ENCODE results near the gene MAGOHB. TPM values are rescaled to one million over a fixed set of nuclear protein-coding genes. Genes with fewer than 3 reads are reported as not detected.

Gene MAGOHB
- total RNA-seq, 1 donor from 2014 or later: 28.8 TPM

DNA sequence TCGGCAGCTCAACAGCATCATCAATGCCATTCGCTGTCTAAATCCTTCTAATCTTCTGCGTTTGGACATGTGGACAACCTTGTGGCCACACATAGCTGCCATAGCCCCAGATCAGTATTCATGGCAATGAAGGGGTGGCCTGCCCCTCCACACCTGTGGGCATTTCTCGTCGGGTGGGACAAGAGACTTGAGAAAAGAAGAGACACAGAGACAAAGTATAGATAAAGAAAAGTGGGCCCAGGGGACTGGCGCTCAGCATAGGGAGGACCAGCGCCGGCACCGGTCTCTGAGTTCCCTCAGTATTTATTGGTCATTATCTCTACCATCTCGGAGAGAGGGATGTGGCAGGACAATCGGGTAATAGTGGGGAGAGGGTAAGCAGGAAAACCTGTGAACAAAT is 42.3 kb downstream of the MAGOHB start:
- no peak overlapping the region for H3K27ac Mint-ChIP-seq

GRCh38 chr12:10567813-10568212 is 45.6 kb downstream of the MAGOHB start:
- TF ChIP-seq CTCF (IDR thresholded peaks at IDR 0.05): no peak
- Mint-ChIP-seq H3K36me3 (ENCODE audit: low read depth) (no peaks in the 10 kb centered on the region), H3K27ac (no peak overlapping the region), H3K4me3 (no peak overlapping the region), H3K27me3 (peaks cover 9% of the 10 kb centered on the region), H3K4me1 (no peaks in the 10 kb centered on the region), H3K9me3 (no peaks in the 10 kb centered on the region)
- intact Hi-C loops (cut with micrococcal nuclease): no loop called here
- no peak for ATAC-seq (ENCODE audit: low read depth)
- CTCF ChIA-PET: no interaction called here
- DNase-seq: no peak
- POLR2A ChIA-PET: no interaction called here

More for the DNA sequence above, 42.3 kb downstream of the MAGOHB start:
- ChIA-PET POLR2A (no interaction called here), CTCF (no interaction called here)
- intact Hi-C loops (cut with micrococcal nuclease): no loop called here
- no peak for ATAC-seq (ENCODE audit: low read depth)
- Mint-ChIP-seq H3K4me3 (no peak overlapping the region), H3K9me3 (no peaks in the 10 kb centered on the region), H3K27me3 (peaks cover 9% of the 10 kb centered on the region), H3K36me3 (ENCODE audit: low read depth) (no peaks in the 10 kb centered on the region), H3K4me1 (no peaks in the 10 kb centered on the region)
- no peak for DNase-seq
- no peak for TF ChIP-seq CTCF (IDR thresholded peaks at IDR 0.05)

- no peak for TF ChIP-seq CTCF (IDR thresholded peaks at IDR 0.05)
- CTCF ChIA-PET: interaction anchor here (2.2 to 4.4 kb wide), 3 partner anchors 232 to 328 kb away, joined by 6 to 58 read pairs (median 37); no protein-coding TSS in a partner anchor
- DNase-seq (no peak), ATAC-seq (ENCODE audit: low read depth) (no peak)
- Mint-ChIP-seq H3K27me3 (peaks cover 7% of the 10 kb centered on the region), H3K4me3 (no peak overlapping the region), H3K36me3 (ENCODE audit: low read depth) (no peaks in the 10 kb centered on the region), H3K4me1 (no peaks in the 10 kb centered on the region), H3K27ac (no peak overlapping the region), H3K9me3 (no peaks in the 10 kb centered on the region)
- POLR2A ChIA-PET: no interaction called here
- intact Hi-C loops (cut with micrococcal nuclease): loop anchor here (2.0 to 5.0 kb wide), 3 partner anchors 187 to 923 kb away; no protein-coding TSS in a partner anchor
Observed at GRCh38 chr12:10563966-10564365, 49.4 kb downstream of the MAGOHB start.

DNA sequence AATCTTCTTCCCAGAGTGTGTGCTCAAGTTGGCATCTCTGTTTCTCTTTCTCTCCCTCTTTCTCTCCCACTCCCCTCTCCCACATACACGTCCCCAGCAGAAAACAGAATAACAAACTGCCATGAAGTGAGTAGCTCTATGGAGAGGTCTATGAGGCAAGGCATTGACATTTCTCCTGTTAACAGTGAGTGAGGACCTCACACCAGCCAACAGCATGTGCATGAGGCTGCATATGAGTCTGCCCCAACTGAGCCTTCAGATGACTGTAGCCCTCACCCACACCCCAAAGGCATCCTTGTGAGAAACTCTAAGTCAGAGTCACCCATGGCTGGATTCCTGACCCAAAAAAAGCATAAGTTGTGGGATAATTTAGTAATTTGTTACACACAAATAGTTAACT is 50.4 kb downstream of the MAGOHB start:
- ChIA-PET CTCF (interaction anchor here (2.2 to 4.4 kb wide), 3 partner anchors 232 to 327 kb away, joined by 6 to 58 read pairs (median 37); no protein-coding TSS in a partner anchor), POLR2A (no interaction called here)
- no peak for DNase-seq
- Mint-ChIP-seq H3K4me1 (no peaks in the 10 kb centered on the region), H3K4me3 (no peak overlapping the region), H3K36me3 (ENCODE audit: low read depth) (no peaks in the 10 kb centered on the region), H3K27ac (no peak overlapping the region), H3K9me3 (no peaks in the 10 kb centered on the region), H3K27me3 (peaks cover 10% of the 10 kb centered on the region)
- ATAC-seq (ENCODE audit: low read depth): no peak
- intact Hi-C loops (cut with micrococcal nuclease): loop anchor here (2.0 to 5.0 kb wide), 3 partner anchors 188 to 924 kb away; no protein-coding TSS in a partner anchor
- no peak for TF ChIP-seq CTCF (IDR thresholded peaks at IDR 0.05)

DNA sequence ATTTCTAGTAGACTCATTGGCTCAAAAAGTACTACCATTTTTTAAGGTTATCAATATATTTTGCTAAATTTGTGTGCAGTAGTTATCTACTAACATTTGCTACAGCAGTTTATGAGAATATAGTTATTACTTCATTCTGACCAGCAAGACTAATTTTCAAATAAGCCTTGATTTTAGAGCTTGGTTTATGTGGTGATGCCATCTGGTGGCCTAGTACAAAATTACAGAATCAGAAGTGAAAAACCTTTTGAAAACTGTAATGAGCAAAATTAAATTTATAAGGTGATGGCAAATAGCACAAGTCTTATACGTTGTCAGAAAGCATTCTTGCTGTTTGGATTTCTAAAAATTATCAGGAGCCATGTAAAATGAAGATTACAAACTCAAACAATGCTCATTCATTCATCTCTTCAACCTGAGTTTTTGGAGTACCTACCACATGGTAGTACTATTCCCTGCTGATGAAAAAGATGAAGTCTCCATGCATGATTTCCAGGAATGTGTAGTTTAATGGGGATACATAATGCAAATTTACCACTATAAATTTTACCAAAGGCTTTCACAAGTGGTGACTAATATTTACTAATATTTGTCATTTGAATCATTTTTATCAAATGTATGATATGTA is 51.0 kb downstream of the MAGOHB start:
- DNase-seq (no peak), ATAC-seq (ENCODE audit: low read depth) (no peak)
- no peak overlapping the region for H3K4me3 Mint-ChIP-seq
- peaks cover 11% of the 10 kb centered on the region for H3K27me3 Mint-ChIP-seq
- no peaks in the 10 kb centered on the region for H3K36me3 Mint-ChIP-seq (ENCODE audit: low read depth)
- ChIA-PET POLR2A (interaction anchor here (0.6 kb wide), 1 partner anchor 11 kb away, joined by 7 read pairs; no protein-coding TSS in a partner anchor), CTCF (interaction anchor here (0.8 to 4.4 kb wide), 6 partner anchors 195 to 408 kb away, joined by 3 to 58 read pairs (median 5); no protein-coding TSS in a partner anchor)
- H3K27ac Mint-ChIP-seq: no peak overlapping the region
- H3K9me3 Mint-ChIP-seq: no peaks in the 10 kb centered on the region
- peak; percentile 87 for TF ChIP-seq CTCF (IDR thresholded peaks at IDR 0.05)
- H3K4me1 Mint-ChIP-seq: no peaks in the 10 kb centered on the region
- intact Hi-C loops (cut with micrococcal nuclease): loop anchor here (1.0 to 5.0 kb wide), 5 partner anchors 188 to 925 kb away; no protein-coding TSS in a partner anchor
